ENCODE results near the gene KEL.

DNA sequence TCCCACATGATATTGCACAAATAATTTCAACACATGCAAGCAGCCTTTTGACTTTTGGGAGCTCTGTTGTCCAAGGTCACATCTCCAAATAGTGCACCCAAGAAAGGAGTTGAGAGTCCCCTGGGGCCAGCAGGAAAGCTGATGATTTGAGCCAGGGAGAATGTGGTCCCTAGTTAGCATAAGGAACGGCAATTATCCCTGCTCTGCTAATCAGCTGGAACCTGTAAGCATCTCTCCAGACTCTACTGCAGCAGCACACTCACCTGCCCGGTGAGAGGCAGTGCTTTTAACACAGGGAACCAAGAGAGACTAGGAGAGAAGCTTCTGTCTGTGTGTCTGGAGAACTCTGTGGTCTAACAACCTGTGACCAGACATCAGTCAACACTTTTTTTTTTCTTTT, 45.7 kb downstream of the KEL start:
- TF ChIP-seq SUZ12 (IDR thresholded peaks at IDR 0.05) (no peak), CTBP1 (IDR thresholded peaks at IDR 0.05; ENCODE audit: borderline replicate concordance) (no peak), ZNF384 (IDR thresholded peaks at IDR 0.05) (no peak), TARDBP (IDR thresholded peaks at IDR 0.05) (no peak), ELF4 (IDR thresholded peaks at IDR 0.05) (no peak), HDGF (IDR thresholded peaks at IDR 0.05; ENCODE audit: borderline replicate concordance) (no peak), FOXK2 (IDR thresholded peaks at IDR 0.05) (no peak)
